ENCODE measurements around the gene KCNT2. TPM values are rescaled to one million over a fixed set of nuclear protein-coding genes. Genes with fewer than 3 reads are reported as not detected.

KCNT2 gene
- total RNA-seq, 2 experiments from 2014 or later = not detected

DNA sequence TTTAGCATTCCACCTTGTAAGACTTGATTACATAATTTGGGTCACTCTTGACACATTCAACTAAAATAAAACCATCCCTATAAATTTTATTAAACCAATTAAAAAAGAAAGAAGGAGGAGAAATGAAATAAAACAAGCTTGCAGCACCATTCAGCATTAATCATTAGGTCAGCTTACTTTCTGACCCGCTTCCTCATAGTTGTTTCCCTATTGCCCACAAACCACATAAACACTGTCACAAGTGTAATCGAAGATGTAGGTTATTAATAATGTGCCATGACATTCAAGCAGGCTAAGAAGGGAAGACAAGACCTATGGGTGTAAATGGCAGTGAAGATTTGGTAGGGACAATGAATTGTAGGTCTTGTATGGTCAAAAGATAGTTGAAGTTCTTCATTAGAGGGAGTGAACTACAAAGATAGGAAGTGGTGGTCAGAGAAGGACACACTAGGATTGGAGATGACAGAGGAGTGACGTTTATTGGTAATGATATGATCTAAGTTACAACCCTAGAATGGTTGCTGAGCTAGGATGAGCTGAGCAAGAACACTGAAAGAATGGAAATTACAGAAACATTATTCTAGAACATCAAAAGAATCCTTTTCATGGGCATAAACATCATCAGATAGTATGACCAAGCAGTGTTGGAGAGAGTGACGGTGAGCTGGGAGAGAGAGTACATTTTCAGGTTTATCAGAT is 231.5 kb downstream of the KCNT2 start:
- no peak for ATAC-seq
- H3K4me3 Mint-ChIP-seq = no peak overlapping the region
- CTCF ChIA-PET = no interaction called here
- H3K4me1 Mint-ChIP-seq = no peaks in the 10 kb centered on the region
- no peak for DNase-seq
- no peaks in the 10 kb centered on the region for H3K27me3 Mint-ChIP-seq
- no peaks in the 10 kb centered on the region for H3K9me3 Mint-ChIP-seq (ENCODE audit: low read depth)
- no peak overlapping the region for H3K27ac Mint-ChIP-seq
- H3K36me3 Mint-ChIP-seq = no peaks in the 10 kb centered on the region

DNA sequence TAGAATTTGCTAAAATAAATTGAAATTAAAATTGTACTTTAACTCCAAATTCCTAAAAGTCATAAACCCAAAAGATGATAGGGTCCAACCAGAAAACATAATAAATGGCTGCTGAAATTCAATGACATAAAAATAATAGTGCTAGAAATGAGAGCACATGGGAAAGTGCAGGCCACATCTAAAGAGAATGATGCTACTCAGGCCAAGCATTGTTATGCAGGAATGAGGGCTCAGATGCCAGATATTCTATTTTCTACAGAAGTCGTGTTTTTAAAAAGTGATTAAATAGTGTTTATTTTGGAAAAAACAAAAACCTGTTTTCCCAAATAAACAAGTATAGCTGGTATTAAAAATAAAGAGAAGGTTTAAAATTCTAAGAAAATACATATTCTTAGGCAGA is 234.4 kb downstream of the KCNT2 start:
- no peak for ATAC-seq
- H3K27ac Mint-ChIP-seq = no peak overlapping the region
- no peaks in the 10 kb centered on the region for H3K27me3 Mint-ChIP-seq
- no peaks in the 10 kb centered on the region for H3K36me3 Mint-ChIP-seq
- CTCF ChIA-PET = no interaction called here
- no peaks in the 10 kb centered on the region for H3K4me1 Mint-ChIP-seq
- no peak overlapping the region for H3K4me3 Mint-ChIP-seq
- no peak for DNase-seq
- H3K9me3 Mint-ChIP-seq (ENCODE audit: low read depth) = no peaks in the 10 kb centered on the region

GRCh38 chr1:196372896-196373536 is 235.2 kb downstream of the KCNT2 start:
- Mint-ChIP-seq H3K4me1 (no peaks in the 10 kb centered on the region), H3K36me3 (no peaks in the 10 kb centered on the region), H3K27me3 (no peaks in the 10 kb centered on the region), H3K9me3 (ENCODE audit: low read depth) (no peaks in the 10 kb centered on the region), H3K27ac (no peak overlapping the region), H3K4me3 (no peak overlapping the region)
- CTCF ChIA-PET = interaction anchor here (0.7 to 1.3 kb wide), 2 partner anchors 9 to 290 kb away, joined by 3 to 4 read pairs; no protein-coding TSS in a partner anchor
- DNase-seq (no peak), ATAC-seq (no peak)

GRCh38 chr1:196367838-196368237 is 240.4 kb downstream of the KCNT2 start:
- ATAC-seq (no peak), DNase-seq (no peak)
- H3K4me3 Mint-ChIP-seq = no peak overlapping the region
- CTCF ChIA-PET = no interaction called here
- H3K27me3 Mint-ChIP-seq = no peaks in the 10 kb centered on the region
- H3K27ac Mint-ChIP-seq = no peak overlapping the region
- no peaks in the 10 kb centered on the region for H3K4me1 Mint-ChIP-seq
- no peaks in the 10 kb centered on the region for H3K9me3 Mint-ChIP-seq (ENCODE audit: low read depth)
- no peaks in the 10 kb centered on the region for H3K36me3 Mint-ChIP-seq

- no peaks in the 10 kb centered on the region for H3K27me3 Mint-ChIP-seq
- DNase-seq = no peak
- CTCF ChIA-PET = no interaction called here
- no peak overlapping the region for H3K4me3 Mint-ChIP-seq
- no peaks in the 10 kb centered on the region for H3K9me3 Mint-ChIP-seq (ENCODE audit: low read depth)
- ATAC-seq = no peak
- no peak overlapping the region for H3K27ac Mint-ChIP-seq
- H3K4me1 Mint-ChIP-seq = no peaks in the 10 kb centered on the region
- no peaks in the 10 kb centered on the region for H3K36me3 Mint-ChIP-seq
These were observed 241.3 kb downstream of the KCNT2 start for GRCh38 chr1:196366817-196367495.

GRCh38 chr1:196361112-196361714 is 247.0 kb downstream of the KCNT2 start:
- H3K36me3 Mint-ChIP-seq = no peaks in the 10 kb centered on the region
- H3K27me3 Mint-ChIP-seq = no peaks in the 10 kb centered on the region
- H3K27ac Mint-ChIP-seq = no peak overlapping the region
- no peaks in the 10 kb centered on the region for H3K9me3 Mint-ChIP-seq (ENCODE audit: low read depth)
- CTCF ChIA-PET = no interaction called here
- no peak for DNase-seq
- no peaks in the 10 kb centered on the region for H3K4me1 Mint-ChIP-seq
- no peak for ATAC-seq
- H3K4me3 Mint-ChIP-seq = no peak overlapping the region

GRCh38 chr1:196357913-196358312 is 250.3 kb downstream of the KCNT2 start:
- Mint-ChIP-seq H3K4me1 (no peaks in the 10 kb centered on the region), H3K27ac (no peak overlapping the region), H3K4me3 (no peak overlapping the region), H3K36me3 (no peaks in the 10 kb centered on the region), H3K9me3 (ENCODE audit: low read depth) (no peaks in the 10 kb centered on the region), H3K27me3 (no peaks in the 10 kb centered on the region)
- ATAC-seq (no peak), DNase-seq (no peak)
- CTCF ChIA-PET = no interaction called here

GRCh38 chr1:196355206-196355786 is 252.9 kb downstream of the KCNT2 start:
- H3K4me3 Mint-ChIP-seq = no peak overlapping the region
- ATAC-seq = no peak
- CTCF ChIA-PET = interaction anchor here (2.3 kb wide), 1 partner anchor 306 kb away, joined by 9 read pairs; no protein-coding TSS in a partner anchor

DNA sequence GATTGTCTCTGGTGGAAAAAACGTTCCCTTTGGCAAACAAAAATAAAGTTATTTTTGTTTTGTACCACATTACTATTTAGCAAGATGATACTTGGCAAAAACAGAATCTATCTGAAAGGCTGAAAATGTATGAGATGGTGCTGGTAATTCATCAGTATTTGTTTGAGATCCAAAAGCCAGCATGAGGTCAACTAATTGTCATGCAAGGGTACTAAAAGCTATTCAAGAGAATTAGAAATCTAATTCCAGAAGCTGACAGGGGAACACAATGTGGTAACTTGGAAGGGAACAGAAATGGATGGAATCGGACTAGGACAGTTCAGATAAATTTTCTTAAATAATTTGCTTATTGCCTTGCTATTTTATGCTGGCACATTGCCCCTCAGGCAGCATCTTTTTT is 263.8 kb downstream of the KCNT2 start:
- ATAC-seq (no peak), DNase-seq (no peak)
- H3K4me3 Mint-ChIP-seq = no peak overlapping the region
- H3K27me3 Mint-ChIP-seq = no peaks in the 10 kb centered on the region
- no peaks in the 10 kb centered on the region for H3K36me3 Mint-ChIP-seq
- no peaks in the 10 kb centered on the region for H3K9me3 Mint-ChIP-seq (ENCODE audit: low read depth)
- no peaks in the 10 kb centered on the region for H3K4me1 Mint-ChIP-seq
- H3K27ac Mint-ChIP-seq = no peak overlapping the region
- CTCF ChIA-PET = no interaction called here

More at GRCh38 chr1:196355206-196355786, 252.9 kb downstream of the KCNT2 start:
- Mint-ChIP-seq H3K27ac (no peak overlapping the region), H3K36me3 (no peaks in the 10 kb centered on the region), H3K27me3 (no peaks in the 10 kb centered on the region), H3K4me1 (no peaks in the 10 kb centered on the region), H3K9me3 (ENCODE audit: low read depth) (no peaks in the 10 kb centered on the region)
- DNase-seq = no peak

DNA sequence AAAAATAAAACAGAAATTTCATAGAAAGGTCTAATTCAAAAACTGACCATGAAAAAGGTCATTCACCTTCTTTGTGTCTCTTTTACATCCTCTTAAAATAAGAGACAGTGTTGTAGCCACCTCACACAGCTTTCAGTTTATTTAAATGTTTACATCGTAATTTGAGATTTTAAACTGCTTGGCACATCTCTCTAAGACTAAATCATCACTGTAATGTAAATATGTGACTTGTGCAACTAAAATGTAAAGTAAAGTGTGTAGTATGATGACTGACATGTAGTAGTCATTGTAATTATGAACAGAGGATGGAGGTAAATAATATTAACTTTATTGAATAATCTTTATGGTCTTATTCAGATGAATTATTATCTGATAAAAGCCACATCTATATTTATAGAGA is 283.9 kb downstream of the KCNT2 start:
- Mint-ChIP-seq H3K4me1 (no peaks in the 10 kb centered on the region), H3K27ac (no peak overlapping the region), H3K27me3 (no peaks in the 10 kb centered on the region), H3K9me3 (ENCODE audit: low read depth) (no peaks in the 10 kb centered on the region), H3K36me3 (no peaks in the 10 kb centered on the region), H3K4me3 (no peak overlapping the region)
- ATAC-seq (no peak), DNase-seq (no peak)
- CTCF ChIA-PET = no interaction called here

GRCh38 chr1:196323869-196324268 is 284.4 kb downstream of the KCNT2 start:
- H3K9me3 Mint-ChIP-seq (ENCODE audit: low read depth) = no peaks in the 10 kb centered on the region
- H3K4me1 Mint-ChIP-seq = no peaks in the 10 kb centered on the region
- H3K36me3 Mint-ChIP-seq = no peaks in the 10 kb centered on the region
- DNase-seq (no peak), ATAC-seq (no peak)
- H3K27me3 Mint-ChIP-seq = no peaks in the 10 kb centered on the region
- no peak overlapping the region for H3K4me3 Mint-ChIP-seq
- no peak overlapping the region for H3K27ac Mint-ChIP-seq
- CTCF ChIA-PET = no interaction called here

GRCh38 chr1:196319301-196319700 is 288.9 kb downstream of the KCNT2 start:
- DNase-seq = no peak
- ATAC-seq = no peak
- H3K36me3 Mint-ChIP-seq = no peaks in the 10 kb centered on the region
- CTCF ChIA-PET = no interaction called here
- H3K9me3 Mint-ChIP-seq (ENCODE audit: low read depth) = no peaks in the 10 kb centered on the region
- no peak overlapping the region for H3K4me3 Mint-ChIP-seq
- no peak overlapping the region for H3K27ac Mint-ChIP-seq
- H3K4me1 Mint-ChIP-seq = no peaks in the 10 kb centered on the region
- H3K27me3 Mint-ChIP-seq = no peaks in the 10 kb centered on the region
